ENCODE data around the gene EPHA3. TPM values are rescaled to one million over a fixed set of nuclear protein-coding genes. Genes with fewer than 3 reads are reported as not detected.

EPHA3 gene
- total RNA-seq, 1 donor from 2014 or later = 0.17 TPM

- H3K27ac Mint-ChIP-seq = no peak overlapping the region
- no peaks in the 10 kb centered on the region for H3K36me3 Mint-ChIP-seq (ENCODE audit: insufficient read depth)
- peaks cover 4% of the 10 kb centered on the region for H3K9me3 Mint-ChIP-seq (ENCODE audit: low read depth)
- peaks cover 6% of the 10 kb centered on the region for H3K4me1 Mint-ChIP-seq (ENCODE audit: low read depth)
- DNase-seq (ENCODE audit: low spot score, unreplicated experiment) = no peak
- H3K4me3 Mint-ChIP-seq (ENCODE audit: low read depth) = no peak overlapping the region
- TF ChIP-seq, protein P1, sequence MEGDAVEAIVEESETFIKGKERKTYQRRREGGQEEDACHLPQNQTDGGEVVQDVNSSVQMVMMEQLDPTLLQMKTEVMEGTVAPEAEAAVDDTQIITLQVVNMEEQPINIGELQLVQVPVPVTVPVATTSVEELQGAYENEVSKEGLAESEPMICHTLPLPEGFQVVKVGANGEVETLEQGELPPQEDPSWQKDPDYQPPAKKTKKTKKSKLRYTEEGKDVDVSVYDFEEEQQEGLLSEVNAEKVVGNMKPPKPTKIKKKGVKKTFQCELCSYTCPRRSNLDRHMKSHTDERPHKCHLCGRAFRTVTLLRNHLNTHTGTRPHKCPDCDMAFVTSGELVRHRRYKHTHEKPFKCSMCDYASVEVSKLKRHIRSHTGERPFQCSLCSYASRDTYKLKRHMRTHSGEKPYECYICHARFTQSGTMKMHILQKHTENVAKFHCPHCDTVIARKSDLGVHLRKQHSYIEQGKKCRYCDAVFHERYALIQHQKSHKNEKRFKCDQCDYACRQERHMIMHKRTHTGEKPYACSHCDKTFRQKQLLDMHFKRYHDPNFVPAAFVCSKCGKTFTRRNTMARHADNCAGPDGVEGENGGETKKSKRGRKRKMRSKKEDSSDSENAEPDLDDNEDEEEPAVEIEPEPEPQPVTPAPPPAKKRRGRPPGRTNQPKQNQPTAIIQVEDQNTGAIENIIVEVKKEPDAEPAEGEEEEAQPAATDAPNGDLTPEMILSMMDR (IDR thresholded peaks at IDR 0.05; ENCODE audit: unreplicated experiment) = no peak
- no peaks in the 10 kb centered on the region for H3K27me3 Mint-ChIP-seq
Observed at GRCh38 chr3:89494734-89495133, 387.3 kb downstream of the EPHA3 start.

DNA sequence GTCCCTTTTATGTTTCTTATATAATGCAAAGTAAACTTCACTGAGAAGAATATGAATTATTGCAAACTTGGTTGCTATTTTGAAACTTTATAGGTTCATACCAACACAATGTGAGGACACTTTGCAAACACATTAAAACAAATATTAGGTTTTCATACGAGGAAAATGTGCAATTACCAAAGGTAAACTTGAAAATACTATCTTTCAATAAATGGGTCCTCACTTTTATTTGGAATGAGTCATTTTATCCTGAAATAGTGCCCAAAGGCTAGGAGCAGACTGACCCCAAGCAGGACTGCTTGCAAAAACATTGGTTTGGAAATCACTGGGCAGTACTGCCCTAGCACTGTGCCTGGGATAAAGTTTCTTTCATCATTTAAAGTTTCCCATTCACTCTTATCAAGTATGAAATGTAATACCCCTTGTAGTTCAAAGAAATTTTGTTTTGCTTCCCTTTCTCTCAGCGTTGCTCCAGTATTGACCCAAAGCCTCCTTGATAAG, 396.5 kb downstream of the EPHA3 start:
- Mint-ChIP-seq H3K27me3 (no peaks in the 10 kb centered on the region), H3K27ac (no peak overlapping the region), H3K9me3 (ENCODE audit: low read depth) (no peaks in the 10 kb centered on the region), H3K4me3 (ENCODE audit: low read depth) (no peak overlapping the region), H3K4me1 (ENCODE audit: low read depth) (peaks cover 3% of the 10 kb centered on the region), H3K36me3 (ENCODE audit: insufficient read depth) (no peaks in the 10 kb centered on the region)
- TF ChIP-seq, protein P1 (IDR thresholded peaks at IDR 0.05; ENCODE audit: unreplicated experiment) = no peak
- DNase-seq (ENCODE audit: low spot score, unreplicated experiment) = no peak

GRCh38 chr3:89504432-89504831, 397.0 kb downstream of the EPHA3 start:
- Mint-ChIP-seq H3K4me1 (ENCODE audit: low read depth) (peaks cover 3% of the 10 kb centered on the region), H3K4me3 (ENCODE audit: low read depth) (no peak overlapping the region), H3K9me3 (ENCODE audit: low read depth) (no peaks in the 10 kb centered on the region), H3K27ac (no peak overlapping the region), H3K27me3 (no peaks in the 10 kb centered on the region), H3K36me3 (ENCODE audit: insufficient read depth) (no peaks in the 10 kb centered on the region)
- TF ChIP-seq, protein P1 (IDR thresholded peaks at IDR 0.05; ENCODE audit: unreplicated experiment) = peak; percentile 23
- DNase-seq (ENCODE audit: low spot score, unreplicated experiment) = no peak

- Mint-ChIP-seq H3K27me3 (no peaks in the 10 kb centered on the region), H3K27ac (no peak overlapping the region), H3K36me3 (ENCODE audit: insufficient read depth) (no peaks in the 10 kb centered on the region), H3K9me3 (ENCODE audit: low read depth) (no peaks in the 10 kb centered on the region), H3K4me1 (ENCODE audit: low read depth) (peaks cover 3% of the 10 kb centered on the region), H3K4me3 (ENCODE audit: low read depth) (no peak overlapping the region)
- DNase-seq (ENCODE audit: low spot score, unreplicated experiment) = no peak
- TF ChIP-seq, protein P1 (IDR thresholded peaks at IDR 0.05; ENCODE audit: unreplicated experiment) = no peak
Observed at GRCh38 chr3:89506462-89507103, 399.2 kb downstream of the EPHA3 start.

GRCh38 chr3:89521328-89521727, 413.9 kb downstream of the EPHA3 start:
- no peaks in the 10 kb centered on the region for H3K36me3 Mint-ChIP-seq (ENCODE audit: insufficient read depth)
- no peak overlapping the region for H3K4me3 Mint-ChIP-seq (ENCODE audit: low read depth)
- no peaks in the 10 kb centered on the region for H3K9me3 Mint-ChIP-seq (ENCODE audit: low read depth)
- TF ChIP-seq, protein P1 (IDR thresholded peaks at IDR 0.05; ENCODE audit: unreplicated experiment) = no peak
- no peaks in the 10 kb centered on the region for H3K27me3 Mint-ChIP-seq
- no peak for DNase-seq (ENCODE audit: low spot score, unreplicated experiment)
- no peak overlapping the region for H3K27ac Mint-ChIP-seq
- peaks cover 2% of the 10 kb centered on the region for H3K4me1 Mint-ChIP-seq (ENCODE audit: low read depth)

All from progenitor cell of endocrine pancreas (in vitro differentiated cells).